Panc1 (cell line): ENCODE data around the gene GMPPB.

Experiments
- POLR2AphosphoS5 ChIP-seq: IDR thresholded peaks from 2 replicates; pipeline ENCODE4 v1.6.1; 2012; ENCODE audit warnings: mild to moderate bottlenecking, low read depth, low read length, moderate library complexity
- REST ChIP-seq, 2 experiments: IDR thresholded peaks; 2 replicates each; pipeline ENCODE4 v1.6.1; 2011 to 2012; ENCODE audit warnings: low read depth in 2 of 2, control low read depth in 1 of 2, low read length in 1 of 2, mild to moderate bottlenecking in 1 of 2, moderate library complexity in 1 of 2; ENCODE audit not compliant: insufficient read depth in 1 of 2
- SIN3A ChIP-seq: IDR thresholded peaks from 2 replicates; pipeline ENCODE4 v1.6.1; 2012; ENCODE audit warnings: low read depth, mild to moderate bottlenecking, low read length, moderate library complexity, borderline replicate concordance; ENCODE audit not compliant: insufficient read depth
- TF ChIP-seq, protein P1 (sequence below): fragments of 450-650 bp; IDR thresholded peaks from 2 replicates; pipeline ENCODE4 v1.5.1; 2017; ENCODE audit warnings: mild to moderate bottlenecking

- TF ChIP-seq, protein P1, sequence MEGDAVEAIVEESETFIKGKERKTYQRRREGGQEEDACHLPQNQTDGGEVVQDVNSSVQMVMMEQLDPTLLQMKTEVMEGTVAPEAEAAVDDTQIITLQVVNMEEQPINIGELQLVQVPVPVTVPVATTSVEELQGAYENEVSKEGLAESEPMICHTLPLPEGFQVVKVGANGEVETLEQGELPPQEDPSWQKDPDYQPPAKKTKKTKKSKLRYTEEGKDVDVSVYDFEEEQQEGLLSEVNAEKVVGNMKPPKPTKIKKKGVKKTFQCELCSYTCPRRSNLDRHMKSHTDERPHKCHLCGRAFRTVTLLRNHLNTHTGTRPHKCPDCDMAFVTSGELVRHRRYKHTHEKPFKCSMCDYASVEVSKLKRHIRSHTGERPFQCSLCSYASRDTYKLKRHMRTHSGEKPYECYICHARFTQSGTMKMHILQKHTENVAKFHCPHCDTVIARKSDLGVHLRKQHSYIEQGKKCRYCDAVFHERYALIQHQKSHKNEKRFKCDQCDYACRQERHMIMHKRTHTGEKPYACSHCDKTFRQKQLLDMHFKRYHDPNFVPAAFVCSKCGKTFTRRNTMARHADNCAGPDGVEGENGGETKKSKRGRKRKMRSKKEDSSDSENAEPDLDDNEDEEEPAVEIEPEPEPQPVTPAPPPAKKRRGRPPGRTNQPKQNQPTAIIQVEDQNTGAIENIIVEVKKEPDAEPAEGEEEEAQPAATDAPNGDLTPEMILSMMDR: no peak
- TF ChIP-seq POLR2AphosphoS5 (no peak), SIN3A (no peak), REST (IDR thresholded peaks at IDR 0.05; ENCODE audit: insufficient read depth in 1 of 2, low read depth in 2 of 2, low read length in 1 of 2) (no peak)
Measured at GRCh38 chr3:49716169-49716568, 7.6 kb downstream of the GMPPB start.
